ENCODE results near the gene ATP4B. TPM values are rescaled to one million over a fixed set of nuclear protein-coding genes. Genes with fewer than 3 reads are reported as not detected.

ATP4B gene
- total and polyA plus RNA-seq, 2 donors (not counting 3 experiments of a cell fraction or from before 2014, with no cell fraction given) = 0.06 TPM; not detected in 1

GRCh38 chr13:113623491-113624234, 34.3 kb downstream of the ATP4B start:
- intact Hi-C loops (cut with micrococcal nuclease) = no loop called here
- DNase-seq (ENCODE audit: low read depth, low spot score) (no peak), FAIRE-seq (no peak)
- no peaks in the 10 kb centered on the region for H3K27me3 ChIP-seq (ENCODE audit: control insufficient read depth in 2 of 2, insufficient read depth in 2 of 2, low read length in 2 of 2)
- H3K4me3 ChIP-seq (replicated peaks in 1 of 3; ENCODE audit: insufficient read depth in 1 of 3, low read depth in 1 of 3, low read length in 3 of 3) = no peak overlapping the region
- no peak overlapping the region for H3K4me2 ChIP-seq (ENCODE audit: insufficient read depth, low read length)
- H2AFZ ChIP-seq (ENCODE audit: low read depth, low read length) = no peak overlapping the region
- CTCF ChIA-PET = no interaction called here
- peaks cover 0 to 10% of the 10 kb centered on the region in 2 experiments for H3K36me3 ChIP-seq (ENCODE audit: control insufficient read depth in 2 of 2, extremely low read depth in 1 of 2, insufficient read depth in 2 of 2, low read length in 2 of 2)
- TF ChIP-seq POLR2AphosphoS5 (IDR thresholded peaks at IDR 0.05; ENCODE audit: insufficient read depth, low read depth, low read length) (no peak), EZH2 (IDR thresholded peaks at IDR 0.05; ENCODE audit: borderline replicate concordance, low read depth, low read length, severe bottlenecking) (no peak), JUN (IDR thresholded peaks at IDR 0.05; ENCODE audit: borderline replicate concordance, insufficient read depth, insufficient read length, low read depth) (no peak), GATA2 (IDR thresholded peaks at IDR 0.05; ENCODE audit: insufficient read depth, insufficient read length, low read depth, low read length) (no peak), POLR2A (IDR thresholded peaks at IDR 0.05; ENCODE audit: low read depth, low read length) (no peak), FOS (IDR thresholded peaks at IDR 0.05; ENCODE audit: borderline replicate concordance, insufficient read depth, low read length) (no peak), MYC (IDR thresholded peaks at IDR 0.05; ENCODE audit: low read depth, low read length) (no peak), MAX (IDR thresholded peaks at IDR 0.05; ENCODE audit: insufficient read depth, insufficient read length) (no peak)
- TF ChIP-seq, protein P1, sequence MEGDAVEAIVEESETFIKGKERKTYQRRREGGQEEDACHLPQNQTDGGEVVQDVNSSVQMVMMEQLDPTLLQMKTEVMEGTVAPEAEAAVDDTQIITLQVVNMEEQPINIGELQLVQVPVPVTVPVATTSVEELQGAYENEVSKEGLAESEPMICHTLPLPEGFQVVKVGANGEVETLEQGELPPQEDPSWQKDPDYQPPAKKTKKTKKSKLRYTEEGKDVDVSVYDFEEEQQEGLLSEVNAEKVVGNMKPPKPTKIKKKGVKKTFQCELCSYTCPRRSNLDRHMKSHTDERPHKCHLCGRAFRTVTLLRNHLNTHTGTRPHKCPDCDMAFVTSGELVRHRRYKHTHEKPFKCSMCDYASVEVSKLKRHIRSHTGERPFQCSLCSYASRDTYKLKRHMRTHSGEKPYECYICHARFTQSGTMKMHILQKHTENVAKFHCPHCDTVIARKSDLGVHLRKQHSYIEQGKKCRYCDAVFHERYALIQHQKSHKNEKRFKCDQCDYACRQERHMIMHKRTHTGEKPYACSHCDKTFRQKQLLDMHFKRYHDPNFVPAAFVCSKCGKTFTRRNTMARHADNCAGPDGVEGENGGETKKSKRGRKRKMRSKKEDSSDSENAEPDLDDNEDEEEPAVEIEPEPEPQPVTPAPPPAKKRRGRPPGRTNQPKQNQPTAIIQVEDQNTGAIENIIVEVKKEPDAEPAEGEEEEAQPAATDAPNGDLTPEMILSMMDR (IDR thresholded peaks at IDR 0.05; ENCODE audit: extremely low read depth in 1 of 2, insufficient read depth in 1 of 2, low read depth in 1 of 2, low read length in 2 of 2) = no peak
- H3K27ac ChIP-seq (ENCODE audit: insufficient read depth, low read depth, low read length) = no peak overlapping the region
- peaks cover 2% of the 10 kb centered on the region for H4K20me1 ChIP-seq (replicated peaks; ENCODE audit: control insufficient read depth, extremely low read depth, insufficient read depth, low read length)
- no peaks in the 10 kb centered on the region for H3K9me1 ChIP-seq (replicated peaks; ENCODE audit: control insufficient read depth, extremely low read depth, insufficient read depth, low read length)
- BruUV-seq (replicated peaks) = no TSS peak
- peaks cover 60% of the 10 kb centered on the region for H3K79me2 ChIP-seq (ENCODE audit: control insufficient read depth, insufficient read depth, low read length)
- peaks cover 7% of the 10 kb centered on the region for H3K4me1 ChIP-seq (ENCODE audit: control insufficient read depth, extremely low read depth, insufficient read depth, low read length)
- no peak overlapping the region for H3K9ac ChIP-seq (replicated peaks; ENCODE audit: extremely low read depth, insufficient read depth, low read length)
- no peaks in the 10 kb centered on the region for H3K9me3 ChIP-seq (replicated peaks; ENCODE audit: control insufficient read depth, insufficient read depth, low read length)
- dilution Hi-C loops (cut with MboI; ENCODE audit: extremely low pct_ligation_motif_present, low sequenced_read_pairs) = no loop called here
- POLR2A ChIA-PET = interaction anchor here (0.5 kb wide), 1 partner anchor 108 kb away, joined by 3 read pairs; no protein-coding TSS in a partner anchor

Data from endothelial cell of umbilical vein (primary cell).